Endothelial cell of umbilical vein (primary cell): ENCODE results near the gene NGEF. TPM values are rescaled to one million over a fixed set of nuclear protein-coding genes. Genes with fewer than 3 reads are reported as not detected.

Experiments used
- BruUV-seq: library from RNA; stranded (reverse); fragments of 400-500 nt; replicated peaks from 2 replicates; lab custom pipeline; 2021; lab: Mats Ljungman, UMichigan
- CTCF ChIA-PET: fragments of 300-600, 350-600 bp; sonication (Branson Sonifier 250); formaldehyde crosslinking; loops from one replicate; lab custom pipeline; 2021; ENCODE audit warnings: antibody characterized with exemption, inconsistent platforms; lab: Charles Lee
- POLR2A ChIA-PET: fragments of 300-600, 350-600 bp; sonication (Branson Sonifier 250); formaldehyde crosslinking; loops from one replicate; lab custom pipeline; 2021; ENCODE audit warnings: antibody characterized with exemption, inconsistent platforms; lab: Charles Lee
- DNase-seq: peaks from one replicate; pipeline ENCODE4 v3.0.0-alpha.2; 2011; ENCODE audit warnings: low read depth, low spot score
- FAIRE-seq: peaks from 2 replicates; lab custom pipeline; 2011; peaks lifted over from hg19 to GRCh38; lab: Jason Lieb, UNC
- H2AFZ ChIP-seq: 2 replicates; pipeline ENCODE4 v1.6.0; 2012; ENCODE audit warnings: low read depth, low read length, control low read depth, inconsistent platforms
- H3K27ac ChIP-seq: 2 replicates; pipeline ENCODE4 v1.5.1; 2011; ENCODE audit warnings: low read depth, mild to moderate bottlenecking, control low read depth, low read length, moderate library complexity; ENCODE audit not compliant: insufficient read depth
- H3K27me3 ChIP-seq, 2 experiments: 2 replicates each; pipeline versions ENCODE4 v1.6.0 to v1.6.1; 2011; ENCODE audit warnings: low read length in 2 of 2, mixed read lengths in 1 of 2; ENCODE audit not compliant: control insufficient read depth in 2 of 2, insufficient read depth in 2 of 2
- H3K36me3 ChIP-seq, 2 experiments: 2 replicates in 1 of 2; 3 replicates in 1 of 2; pipeline ENCODE4 v1.5.1; 2011; ENCODE audit warnings: low read length in 2 of 2, mild to moderate bottlenecking in 1 of 2, moderate library complexity in 1 of 2; ENCODE audit not compliant: control insufficient read depth in 2 of 2, insufficient read depth in 2 of 2; ENCODE audit errors: extremely low read depth in 1 of 2
- H3K4me1 ChIP-seq: 3 replicates; pipeline ENCODE4 v1.5.1; 2011; ENCODE audit warnings: mild to moderate bottlenecking, low read length; ENCODE audit not compliant: control insufficient read depth, insufficient read depth; ENCODE audit errors: extremely low read depth
- H3K4me2 ChIP-seq: 2 replicates; pipeline ENCODE4 v1.6.1; 2011; ENCODE audit warnings: low read length, control low read depth, mixed read lengths; ENCODE audit not compliant: insufficient read depth
- H3K4me3 ChIP-seq, 3 experiments: fragments of 200-600 bp in 1 of 3; sonication (generic), shearing (Covaris generic) in 1 of 3; replicated peaks in 1 of 3; 2 replicates each; pipeline ENCODE4 v1.5.1; 2011 to 2016; ENCODE audit warnings: control low read depth in 3 of 3, low read length in 3 of 3, mild to moderate bottlenecking in 2 of 3, inconsistent platforms in 1 of 3, low read depth in 1 of 3, moderate library complexity in 1 of 3; ENCODE audit not compliant: insufficient read depth in 1 of 3
- H3K79me2 ChIP-seq: 2 replicates; pipeline ENCODE4 v1.6.0; 2012; ENCODE audit warnings: low read length, inconsistent platforms; ENCODE audit not compliant: control insufficient read depth, insufficient read depth
- H3K9ac ChIP-seq: replicated peaks from 2 replicates; pipeline ENCODE3; 2011; ENCODE audit warnings: low read length, control low read depth; ENCODE audit not compliant: insufficient read depth; ENCODE audit errors: extremely low read depth
- H3K9me1 ChIP-seq: replicated peaks from 3 replicates; pipeline ENCODE4 v1.6.0; 2011; ENCODE audit warnings: mild to moderate bottlenecking, low read length; ENCODE audit not compliant: control insufficient read depth, insufficient read depth; ENCODE audit errors: extremely low read depth
- H3K9me3 ChIP-seq: replicated peaks from 2 replicates; pipeline ENCODE4 v1.5.1; 2012; ENCODE audit warnings: low read length, inconsistent platforms; ENCODE audit not compliant: control insufficient read depth, insufficient read depth
- H4K20me1 ChIP-seq: replicated peaks from 2 replicates; pipeline ENCODE3; 2011; ENCODE audit warnings: mild to moderate bottlenecking, low read length; ENCODE audit not compliant: control insufficient read depth, insufficient read depth; ENCODE audit errors: extremely low read depth
- EZH2 ChIP-seq: IDR thresholded peaks from 2 replicates; pipeline ENCODE4 v1.6.1; 2012; ENCODE audit warnings: borderline replicate concordance, low read depth, mild to moderate bottlenecking, moderate library complexity, low read length, inconsistent platforms; ENCODE audit not compliant: severe bottlenecking
- FOS ChIP-seq: IDR thresholded peaks from 2 replicates; pipeline ENCODE4 v1.6.1; 2011; ENCODE audit warnings: mild to moderate bottlenecking, low read length, moderate library complexity, borderline replicate concordance; ENCODE audit not compliant: insufficient read depth
- GATA2 ChIP-seq: IDR thresholded peaks from 2 replicates; pipeline ENCODE4 v1.7.0; 2011; ENCODE audit warnings: low read depth, mild to moderate bottlenecking, moderate library complexity, mixed read lengths, low read length; ENCODE audit not compliant: insufficient read length, insufficient read depth
- JUN ChIP-seq: IDR thresholded peaks from 2 replicates; pipeline ENCODE4 v1.6.1; 2011; ENCODE audit warnings: borderline replicate concordance, low read depth; ENCODE audit not compliant: insufficient read length, insufficient read depth
- MYC ChIP-seq: IDR thresholded peaks from one replicate; pipeline ENCODE4 v1.6.1; 2011; ENCODE audit warnings: mild to moderate bottlenecking, low read depth, low read length
- dilution Hi-C: fragments of 300-500 bp; cut with MboI; formaldehyde crosslinking; loops from one replicate; pipeline ENCODE4 v1.15.0; 2019; ENCODE audit warnings: low sequenced_read_pairs; ENCODE audit not compliant: extremely low pct_ligation_motif_present
- intact Hi-C: fragments of 100-400 bp; cut with micrococcal nuclease; formaldehyde crosslinking; loops from one replicate; pipeline ENCODE4 v1.10.0; 2022
- polyA plus RNA-seq, 4 experiments: library from polyadenylated mRNA; depleted of rRNA in 3 of 4; stranded (reverse) in 3 of 4; unstranded in 1 of 4; fragments of >200 nt; gene quantifications; 2 replicates each; pipeline versions ENCODE4 v1.2.1 to v1.2.3, GENCODE V29; 2011 to 2012; ENCODE audit warnings: missing spikeins in 1 of 4
- total RNA-seq: library from RNA; stranded (reverse); gene quantifications from 2 replicates; pipeline ENCODE4 v1.2.3, GENCODE V29; 2021
- TF ChIP-seq, protein P1 (sequence below): IDR thresholded peaks from 2 replicates; pipeline ENCODE4 v1.6.1; 2011; ENCODE audit not compliant: insufficient read depth, insufficient read length
- TF ChIP-seq, protein P2 (sequence below), 2 donors: IDR thresholded peaks; 1 replicate in 1 of 2; 2 replicates in 1 of 2; pipeline ENCODE4 v1.5.1; 2011; ENCODE audit warnings: low read length in 2 of 2, mild to moderate bottlenecking in 2 of 2, moderate library complexity in 2 of 2, control low read depth in 1 of 2, inconsistent platforms in 1 of 2, low read depth in 1 of 2; ENCODE audit not compliant: insufficient read depth in 1 of 2; ENCODE audit errors: extremely low read depth in 1 of 2

NGEF gene
- total and polyA plus RNA-seq, 2 donors (not counting 3 experiments of a cell fraction or from before 2014, with no cell fraction given) = 0.22 to 0.41 TPM

DNA sequence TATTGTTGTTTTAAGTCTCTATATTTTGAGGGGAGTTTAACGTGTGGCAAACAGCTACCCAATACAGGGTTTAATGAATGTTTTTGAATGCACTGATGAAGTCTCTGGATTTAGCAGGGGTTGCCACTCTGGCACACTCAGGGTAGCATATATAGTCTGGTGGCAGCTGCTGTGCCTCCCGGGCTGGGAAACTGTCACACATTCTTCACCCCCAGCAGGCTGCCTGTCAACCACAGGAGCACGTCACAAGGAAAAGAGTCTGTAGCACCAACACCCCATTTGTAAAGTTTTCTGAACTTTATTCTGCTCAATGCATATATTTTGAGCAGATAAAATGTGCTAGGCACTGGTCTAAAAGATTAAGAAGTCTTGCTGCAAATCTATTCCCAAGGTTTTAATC, 39.3 kb downstream of the NGEF start:
- peaks cover 2% of the 10 kb centered on the region in 2 experiments for H3K27me3 ChIP-seq
- CTCF ChIA-PET = no interaction called here

DNA sequence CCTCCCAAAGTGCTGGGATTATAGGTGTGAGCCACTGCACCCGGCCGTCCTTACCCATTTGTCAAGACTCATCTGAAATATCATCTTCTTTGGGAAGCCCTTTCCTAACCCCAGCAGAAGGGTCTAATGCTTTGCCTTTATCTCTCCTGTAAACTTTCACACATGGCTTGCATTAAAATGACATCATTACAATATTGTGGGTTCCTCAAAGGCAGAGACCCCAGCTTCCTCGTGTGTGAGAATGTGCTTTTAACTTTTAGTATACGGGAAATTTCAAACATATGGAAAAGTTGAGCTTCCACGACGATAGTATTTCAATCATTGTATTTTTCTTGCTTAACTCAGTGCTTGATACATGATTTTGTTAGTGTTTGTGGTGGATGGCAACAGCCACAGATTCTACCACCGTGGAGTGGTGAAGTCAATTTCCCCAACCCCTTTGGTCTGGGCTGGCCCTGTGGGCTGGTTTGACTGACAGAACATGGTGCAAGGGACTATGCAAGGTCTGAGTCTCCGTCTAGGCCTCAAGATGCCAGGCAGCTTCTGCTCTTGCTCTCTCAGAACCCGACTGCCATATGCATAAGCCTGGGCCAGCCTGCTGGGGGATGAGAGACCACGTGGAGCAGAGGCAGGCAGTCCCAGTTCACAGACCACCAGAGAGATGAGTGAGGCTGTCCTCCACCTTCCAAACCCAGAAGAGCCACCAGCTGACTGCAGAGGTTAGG, 39.9 kb downstream of the NGEF start:
- no peak overlapping the region for H3K27ac ChIP-seq
- POLR2A ChIA-PET = no interaction called here
- H3K4me2 ChIP-seq = no peak overlapping the region
- CTCF ChIA-PET = no interaction called here
- H4K20me1 ChIP-seq = no peaks in the 10 kb centered on the region
- no peaks in the 10 kb centered on the region for H3K9me1 ChIP-seq
- H3K36me3 ChIP-seq = no peaks in the 10 kb centered on the region
- H3K27me3 ChIP-seq = peaks cover 2% of the 10 kb centered on the region in 2 experiments
- no peak overlapping the region for H2AFZ ChIP-seq
- TF ChIP-seq, protein P1, sequence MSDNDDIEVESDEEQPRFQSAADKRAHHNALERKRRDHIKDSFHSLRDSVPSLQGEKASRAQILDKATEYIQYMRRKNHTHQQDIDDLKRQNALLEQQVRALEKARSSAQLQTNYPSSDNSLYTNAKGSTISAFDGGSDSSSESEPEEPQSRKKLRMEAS = no peak
- TF ChIP-seq MYC (no peak), JUN (no peak), FOS (no peak)
- DNase-seq (no peak), FAIRE-seq (no peak)
- H3K79me2 ChIP-seq = no peaks in the 10 kb centered on the region
- H3K9ac ChIP-seq = no peak overlapping the region
- intact Hi-C loops = no loop called here
- H3K4me1 ChIP-seq = no peaks in the 10 kb centered on the region
- no peaks in the 10 kb centered on the region for H3K9me3 ChIP-seq
- BruUV-seq = no TSS peak
- H3K4me3 ChIP-seq = no peak overlapping the region
- dilution Hi-C loops = no loop called here

More for the DNA sequence above, 39.3 kb downstream of the NGEF start:
- no peak overlapping the region for H3K9ac ChIP-seq
- no peak overlapping the region for H3K4me3 ChIP-seq
- no peaks in the 10 kb centered on the region for H3K36me3 ChIP-seq
- H3K9me3 ChIP-seq = no peaks in the 10 kb centered on the region
- H3K79me2 ChIP-seq = no peaks in the 10 kb centered on the region
- no TSS peak for BruUV-seq
- POLR2A ChIA-PET = no interaction called here
- H3K27ac ChIP-seq = no peak overlapping the region
- H2AFZ ChIP-seq = no peak overlapping the region
- FAIRE-seq = no peak
- intact Hi-C loops = no loop called here
- no peaks in the 10 kb centered on the region for H3K9me1 ChIP-seq
- no peak for DNase-seq
- dilution Hi-C loops = no loop called here
- no peaks in the 10 kb centered on the region for H4K20me1 ChIP-seq
- no peak for TF ChIP-seq EZH2
- TF ChIP-seq, protein P2, sequence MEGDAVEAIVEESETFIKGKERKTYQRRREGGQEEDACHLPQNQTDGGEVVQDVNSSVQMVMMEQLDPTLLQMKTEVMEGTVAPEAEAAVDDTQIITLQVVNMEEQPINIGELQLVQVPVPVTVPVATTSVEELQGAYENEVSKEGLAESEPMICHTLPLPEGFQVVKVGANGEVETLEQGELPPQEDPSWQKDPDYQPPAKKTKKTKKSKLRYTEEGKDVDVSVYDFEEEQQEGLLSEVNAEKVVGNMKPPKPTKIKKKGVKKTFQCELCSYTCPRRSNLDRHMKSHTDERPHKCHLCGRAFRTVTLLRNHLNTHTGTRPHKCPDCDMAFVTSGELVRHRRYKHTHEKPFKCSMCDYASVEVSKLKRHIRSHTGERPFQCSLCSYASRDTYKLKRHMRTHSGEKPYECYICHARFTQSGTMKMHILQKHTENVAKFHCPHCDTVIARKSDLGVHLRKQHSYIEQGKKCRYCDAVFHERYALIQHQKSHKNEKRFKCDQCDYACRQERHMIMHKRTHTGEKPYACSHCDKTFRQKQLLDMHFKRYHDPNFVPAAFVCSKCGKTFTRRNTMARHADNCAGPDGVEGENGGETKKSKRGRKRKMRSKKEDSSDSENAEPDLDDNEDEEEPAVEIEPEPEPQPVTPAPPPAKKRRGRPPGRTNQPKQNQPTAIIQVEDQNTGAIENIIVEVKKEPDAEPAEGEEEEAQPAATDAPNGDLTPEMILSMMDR (IDR thresholded peaks at IDR 0.05; ENCODE audit: extremely low read depth in 1 of 2, insufficient read depth in 1 of 2, low read depth in 1 of 2, low read length in 2 of 2) = no peak
- TF ChIP-seq GATA2 = no peak
- H3K4me1 ChIP-seq = no peaks in the 10 kb centered on the region
- no peak overlapping the region for H3K4me2 ChIP-seq
